ENCODE measurements around the gene ADCY3.

DNA sequence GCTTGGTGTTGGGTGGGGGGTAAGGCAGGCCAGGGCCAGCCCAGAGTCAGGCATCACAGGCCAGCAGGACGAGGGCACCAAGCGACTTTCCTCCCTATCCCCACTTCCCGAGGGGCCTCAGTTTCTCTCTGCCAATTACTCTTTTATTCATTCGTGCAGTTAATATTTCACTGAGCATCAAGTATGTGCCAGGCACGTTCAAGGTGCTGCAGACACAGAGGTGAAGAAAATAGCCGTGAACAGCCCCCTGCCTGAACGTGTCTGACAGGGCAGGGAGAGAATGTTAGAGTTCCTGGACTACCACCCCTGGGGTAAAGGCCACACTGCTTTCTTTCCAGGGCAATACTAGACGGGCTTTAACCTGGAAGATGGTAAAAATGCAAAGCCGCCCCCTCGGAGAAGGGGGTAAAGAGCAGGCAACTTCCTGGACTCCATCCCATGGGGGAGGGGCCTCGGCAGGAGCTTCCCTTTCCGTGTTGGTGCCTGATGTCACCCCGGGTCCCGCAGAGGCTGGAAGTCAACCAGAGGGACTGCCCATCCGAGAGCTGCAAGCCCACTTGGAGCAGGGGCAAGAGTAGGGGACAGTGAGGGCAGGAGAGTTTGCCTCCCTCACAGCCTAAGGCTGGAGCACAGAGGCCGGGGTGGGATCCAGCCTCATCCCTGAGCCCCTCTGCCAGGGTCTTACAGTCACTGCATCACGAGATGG lies 79.7 kb downstream of the ADCY3 start:
- TF ChIP-seq TAF1 (IDR thresholded peaks at IDR 0.05; ENCODE audit: low read depth) (no peak), TEAD4 (IDR thresholded peaks at IDR 0.05) (no peak), RAD21 (IDR thresholded peaks at IDR 0.05; ENCODE audit: low read depth) (no peak), CEBPB (IDR thresholded peaks at IDR 0.05) (no peak), YY1 (IDR thresholded peaks at IDR 0.05; ENCODE audit: low read depth) (no peak), CREB1 (IDR thresholded peaks at IDR 0.05; ENCODE audit: low read depth) (no peak)
- TF ChIP-seq, protein P1, sequence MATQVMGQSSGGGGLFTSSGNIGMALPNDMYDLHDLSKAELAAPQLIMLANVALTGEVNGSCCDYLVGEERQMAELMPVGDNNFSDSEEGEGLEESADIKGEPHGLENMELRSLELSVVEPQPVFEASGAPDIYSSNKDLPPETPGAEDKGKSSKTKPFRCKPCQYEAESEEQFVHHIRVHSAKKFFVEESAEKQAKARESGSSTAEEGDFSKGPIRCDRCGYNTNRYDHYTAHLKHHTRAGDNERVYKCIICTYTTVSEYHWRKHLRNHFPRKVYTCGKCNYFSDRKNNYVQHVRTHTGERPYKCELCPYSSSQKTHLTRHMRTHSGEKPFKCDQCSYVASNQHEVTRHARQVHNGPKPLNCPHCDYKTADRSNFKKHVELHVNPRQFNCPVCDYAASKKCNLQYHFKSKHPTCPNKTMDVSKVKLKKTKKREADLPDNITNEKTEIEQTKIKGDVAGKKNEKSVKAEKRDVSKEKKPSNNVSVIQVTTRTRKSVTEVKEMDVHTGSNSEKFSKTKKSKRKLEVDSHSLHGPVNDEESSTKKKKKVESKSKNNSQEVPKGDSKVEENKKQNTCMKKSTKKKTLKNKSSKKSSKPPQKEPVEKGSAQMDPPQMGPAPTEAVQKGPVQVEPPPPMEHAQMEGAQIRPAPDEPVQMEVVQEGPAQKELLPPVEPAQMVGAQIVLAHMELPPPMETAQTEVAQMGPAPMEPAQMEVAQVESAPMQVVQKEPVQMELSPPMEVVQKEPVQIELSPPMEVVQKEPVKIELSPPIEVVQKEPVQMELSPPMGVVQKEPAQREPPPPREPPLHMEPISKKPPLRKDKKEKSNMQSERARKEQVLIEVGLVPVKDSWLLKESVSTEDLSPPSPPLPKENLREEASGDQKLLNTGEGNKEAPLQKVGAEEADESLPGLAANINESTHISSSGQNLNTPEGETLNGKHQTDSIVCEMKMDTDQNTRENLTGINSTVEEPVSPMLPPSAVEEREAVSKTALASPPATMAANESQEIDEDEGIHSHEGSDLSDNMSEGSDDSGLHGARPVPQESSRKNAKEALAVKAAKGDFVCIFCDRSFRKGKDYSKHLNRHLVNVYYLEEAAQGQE (IDR thresholded peaks at IDR 0.05; ENCODE audit: low read depth): no peak
